K562 (cell line): ENCODE data around the gene RCSD1. TPM values are rescaled to one million over a fixed set of nuclear protein-coding genes. Genes with fewer than 3 reads are reported as not detected.
A peak's percentile ranks its signal among the peaks of the same experiment; 100 is the strongest.

Source experiments
- ARID3A ChIP-seq: IDR thresholded peaks from 2 replicates; pipeline ENCODE4 v1.6.1; 2012; ENCODE audit warnings: low read depth, low read length, improper control_type of control experiment, borderline replicate concordance
- BRCA1 ChIP-seq, 2 experiments: fragments of 450-650 bp in 1 of 2; sonication (generic) in 1 of 2; formaldehyde crosslinking in 1 of 2; IDR thresholded peaks; 2 replicates each; pipeline versions ENCODE4 v1.5.0 to v1.6.1; 2017 to 2020; ENCODE audit warnings: mild to moderate bottlenecking in 1 of 2, missing genetic modification reagents in 1 of 2
- ELF4 ChIP-seq: fragments of 450-650 bp; formaldehyde crosslinking; IDR thresholded peaks from 2 replicates; pipeline ENCODE4 v1.4.0; 2022; ENCODE audit warnings: missing genetic modification characterization
- FOXJ3 ChIP-seq: sonication (generic); formaldehyde crosslinking; IDR thresholded peaks from 2 replicates; pipeline ENCODE4 v1.4.0; 2020; ENCODE audit warnings: mild to moderate bottlenecking, missing genetic modification reagents
- FOXM1 ChIP-seq, 2 experiments: fragments of 450-650 bp in 1 of 2; sonication (generic) in 1 of 2; formaldehyde crosslinking in 1 of 2; IDR thresholded peaks; 2 replicates each; pipeline versions ENCODE4 v1.6.1 to v1.9.0; 2017 to 2022; ENCODE audit warnings: low read depth in 2 of 2, mild to moderate bottlenecking in 2 of 2, missing genetic modification reagents in 1 of 2, moderate library complexity in 1 of 2
- HDAC1 ChIP-seq, 2 experiments: fragments of 450-650 bp; IDR thresholded peaks; 2 replicates each; pipeline ENCODE4 v1.6.1; 2016 to 2017; ENCODE audit warnings: inconsistent platforms in 1 of 2, mild to moderate bottlenecking in 1 of 2, moderate library complexity in 1 of 2
- MBD2 ChIP-seq: sonication (generic); IDR thresholded peaks from 2 replicates; pipeline ENCODE4 v1.6.1; 2016; ENCODE audit warnings: low read depth, borderline replicate concordance
- NR1H2 ChIP-seq: sonication (generic); formaldehyde crosslinking; IDR thresholded peaks from 2 replicates; pipeline ENCODE4 v1.4.0; 2020; ENCODE audit warnings: mild to moderate bottlenecking, missing genetic modification reagents
- POLR2B ChIP-seq: fragments of 450-650 bp; IDR thresholded peaks from 2 replicates; pipeline ENCODE4 v1.6.1; 2018; ENCODE audit warnings: low read depth; ENCODE audit not compliant: partially characterized antibody
- RFX5 ChIP-seq: IDR thresholded peaks from 2 replicates; pipeline ENCODE4 v1.6.1; 2011; ENCODE audit warnings: low read depth, mild to moderate bottlenecking, improper control_type of control experiment, low read length
- SFPQ ChIP-seq: fragments of 200-400 bp; formaldehyde crosslinking; IDR thresholded peaks from 2 replicates; pipeline ENCODE4 v1.6.1; 2017; ENCODE audit warnings: mild to moderate bottlenecking, low read depth, low read length, moderate library complexity
- ZBTB1 ChIP-seq: sonication (generic); formaldehyde crosslinking; IDR thresholded peaks from 2 replicates; pipeline ENCODE4 v1.8.1; 2023; ENCODE audit warnings: missing genetic modification reagents, low read depth, mild to moderate bottlenecking, borderline replicate concordance
- ZBTB9 ChIP-seq: fragments of 450-650 bp; formaldehyde crosslinking; IDR thresholded peaks from 2 replicates; pipeline ENCODE4 v1.4.0; 2020; ENCODE audit warnings: mild to moderate bottlenecking, moderate library complexity
- ZNF224 ChIP-seq: sonication (generic); formaldehyde crosslinking; IDR thresholded peaks from 2 replicates; pipeline ENCODE4 v1.8.0; 2022; ENCODE audit warnings: mild to moderate bottlenecking, missing genetic modification reagents
- ZNF24 ChIP-seq: fragments of 450-650 bp; IDR thresholded peaks from 2 replicates; pipeline ENCODE4 v1.6.1; 2016
- ZNF3 ChIP-seq: fragments of 250-450 bp; sonication (Bioruptor Pico); IDR thresholded peaks from 2 replicates; pipeline ENCODE4 v1.5.0; 2021; ENCODE audit warnings: mild to moderate bottlenecking, moderate library complexity
- polyA plus RNA-seq, 8 experiments: library from polyadenylated mRNA; depleted of rRNA in 4 of 8; stranded (reverse) in 5 of 8; unstranded in 3 of 8; fragments of >200 nt; fragmentation: Nextera tagmentation in 2 of 8; fragmentation: Illumina TruSeq in 1 of 8; extraction: Ambion mirVana in 2 of 8; extraction: Trizol in 1 of 8; gene quantifications; 2 replicates each; pipeline versions ENCODE4 v1.2.1 to v1.2.3, GENCODE V29; 2011 to 2014; ENCODE audit warnings: inconsistent platforms in 1 of 8, missing spikeins in 1 of 8
- total RNA-seq, 7 experiments: library from RNA; depleted of rRNA in 6 of 7; stranded (reverse); fragments of >200 nt in 6 of 7; fragmentation: Illumina TruSeq in 2 of 7; extraction: Trizol in 2 of 7; gene quantifications; 2 replicates each; pipeline versions ENCODE4 v1.2.1 to v1.2.3, GENCODE V29; 2011 to 2021; ENCODE audit warnings: low replicate concordance in 1 of 7

Gene RCSD1
- total and polyA plus RNA-seq, 9 of the 15 experiments (the other 6 are each of a cell fraction or from before 2014, with no cell fraction given): 7.8 to 69.8 (median 45.3) TPM

- TF ChIP-seq SFPQ (no peak), ZNF224 (no peak), FOXM1 (IDR thresholded peaks at IDR 0.05; ENCODE audit: low read depth) (no peak), FOXM1 (CRISPR knock-in tag; IDR thresholded peaks at IDR 0.05; ENCODE audit: low read depth) (no peak), ZBTB1 (CRISPR knock-in tag) (no peak), ZBTB9 (no peak), HDAC1 (IDR thresholded peaks at IDR 0.05) (peak in 1 of 2 experiments; percentile 32; a peak in 1 of 4 replicates), FOXJ3 (CRISPR knock-in tag) (no peak), ZNF24 (0 out of 2 replicates have a peak, but pooled peaks have one; percentile 32), NR1H2 (CRISPR knock-in tag) (no peak), ZNF3 (CRISPR knock-in tag) (no peak), ELF4 (no peak), ARID3A (no peak), BRCA1 (IDR thresholded peaks at IDR 0.05) (no peak), BRCA1 (CRISPR knock-in tag; IDR thresholded peaks at IDR 0.05) (no peak), POLR2B (peak; percentile 31), MBD2 (0 out of 2 replicates have a peak, but pooled peaks have one; percentile 22), RFX5 (no peak)
These were observed 3.4 kb downstream of the RCSD1 start (continued) for GRCh38 chr1:167633258-167633944.
